A673 (cell line): ENCODE measurements around the gene IFNA16. TPM values are rescaled to one million over a fixed set of nuclear protein-coding genes. Genes with fewer than 3 reads are reported as not detected.
A peak's percentile ranks its signal among the peaks of the same experiment; 100 is the strongest.

ENCODE experiments used
- BruUV-seq: library from RNA; stranded (reverse); fragments of 400-500 nt; replicated peaks from 2 replicates; lab custom pipeline; 2021; lab: Mats Ljungman, UMichigan
- CTCF ChIA-PET: fragments of 300-600 bp; sonication (Branson Sonifier 250); formaldehyde crosslinking; loops from one replicate; lab custom pipeline; 2022; ENCODE audit warnings: antibody characterized with exemption; lab: Charles Lee
- POLR2A ChIA-PET: fragments of 300-600 bp; sonication (Branson Sonifier 250); formaldehyde crosslinking; loops from one replicate; lab custom pipeline; 2022; ENCODE audit warnings: antibody characterized with exemption; ENCODE audit not compliant: low non-redundant PET; lab: Charles Lee
- DNase-seq: peaks from one replicate; pipeline ENCODE4 v3.0.0-alpha.2; 2015; ENCODE audit warnings: low spot score
- H3K27ac ChIP-seq: fragments of 200-600 bp; sonication (generic); 2 replicates; pipeline ENCODE4 v1.5.1; 2016; ENCODE audit warnings: mixed run types, low read depth, mild to moderate bottlenecking, mixed read lengths, antibody characterized with exemption, low read length; ENCODE audit not compliant: poor library complexity, severe bottlenecking
- H3K27me3 ChIP-seq: fragments of 200-600 bp; sonication (generic); replicated peaks from 2 replicates; pipeline ENCODE4 v1.6.1; 2017; ENCODE audit warnings: mixed run types, low read depth, mild to moderate bottlenecking, mixed read lengths, antibody characterized with exemption, low read length; ENCODE audit not compliant: insufficient read depth, poor library complexity
- H3K36me3 ChIP-seq: fragments of 200-600 bp; sonication (generic); 2 replicates; pipeline ENCODE4 v1.6.1; 2016; ENCODE audit warnings: mixed run types, mild to moderate bottlenecking, mixed read lengths, antibody characterized with exemption, low read length; ENCODE audit not compliant: insufficient read depth, poor library complexity, severe bottlenecking
- H3K4me1 ChIP-seq: fragments of 200-600 bp; sonication (generic); 2 replicates; pipeline ENCODE4 v1.6.1; 2017; ENCODE audit warnings: mixed run types, mild to moderate bottlenecking, mixed read lengths, antibody characterized with exemption, low read length; ENCODE audit not compliant: insufficient read depth, poor library complexity, severe bottlenecking
- H3K4me3 ChIP-seq: fragments of 200-600 bp; sonication (generic); 2 replicates; pipeline ENCODE4 v1.5.1; 2016; ENCODE audit warnings: low read depth, mixed run types, mild to moderate bottlenecking, mixed read lengths, low read length; ENCODE audit not compliant: poor library complexity, severe bottlenecking
- H3K9me3 ChIP-seq: fragments of 200-600 bp; sonication (generic); 2 replicates; pipeline ENCODE4 v1.6.1; 2016; ENCODE audit warnings: mixed run types, low read depth, mild to moderate bottlenecking, mixed read lengths, antibody characterized with exemption, low read length; ENCODE audit not compliant: poor library complexity, severe bottlenecking
- EZH2 ChIP-seq: fragments of 200-600 bp; sonication (generic); IDR thresholded peaks from 2 replicates; pipeline ENCODE4 v1.6.1; 2017; ENCODE audit warnings: borderline replicate concordance, low read depth, mild to moderate bottlenecking, mixed read lengths, antibody characterized with exemption, low read length; ENCODE audit not compliant: poor library complexity, severe bottlenecking
- intact Hi-C: fragments of 100-400 bp; cut with micrococcal nuclease; formaldehyde crosslinking; loops from one replicate; pipeline ENCODE4 v1.10.0; 2022; ENCODE audit not compliant: unreplicated experiment
- total RNA-seq: library from RNA; stranded (reverse); gene quantifications from 2 replicates; pipeline ENCODE4 v1.2.3, GENCODE V29; 2021
- TF ChIP-seq, protein P1 (sequence below): fragments of 300-800, 200-600 bp; sonication (generic); conservative IDR thresholded peaks from 2 replicates; pipeline ENCODE4 v1.5.1; 2017; ENCODE audit warnings: low read depth, mild to moderate bottlenecking, antibody characterized with exemption, low read length, moderate library complexity, mixed read lengths

IFNA16 gene
- total RNA-seq, 1 experiment from 2014 or later = not detected

DNA sequence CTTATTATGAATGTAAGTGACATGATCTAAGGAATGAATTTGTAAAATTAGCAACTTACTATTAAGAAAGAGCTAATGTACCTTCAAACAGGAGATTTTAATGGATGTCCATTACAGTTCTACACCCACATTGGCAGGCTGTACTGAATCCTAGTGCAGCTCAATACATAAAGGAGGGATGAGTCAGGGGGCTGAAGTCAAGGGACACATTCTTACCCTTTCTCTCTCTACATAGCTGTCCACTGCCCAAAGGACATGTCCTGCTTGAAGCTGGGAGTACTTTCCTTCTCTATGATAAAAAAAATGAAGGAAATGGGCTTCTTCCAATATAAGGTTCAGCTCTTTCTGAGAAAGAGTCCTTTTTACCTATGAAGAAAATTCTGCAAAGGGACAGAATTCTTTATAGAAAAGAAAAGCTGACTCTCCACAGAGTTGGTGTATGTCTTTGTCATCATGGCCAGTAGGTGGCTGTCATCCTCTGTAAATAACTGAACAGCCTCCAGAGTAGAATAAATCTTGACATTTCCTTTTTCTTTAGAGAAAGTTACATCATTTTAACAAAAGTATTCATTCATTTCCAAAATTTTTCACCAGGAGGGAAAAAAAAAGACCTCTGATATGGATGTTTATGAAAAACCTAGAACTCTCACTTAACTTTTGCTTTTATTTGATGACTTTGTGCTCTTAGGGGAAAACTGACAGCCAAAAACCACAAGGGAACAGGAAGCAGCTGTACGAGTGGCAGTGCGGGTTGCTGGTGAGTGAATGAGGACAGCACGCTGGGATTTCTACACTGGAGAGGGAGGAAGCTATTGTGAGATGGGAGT lies 35.8 kb upstream of the IFNA16 start:
- Histone ChIP-seq H3K9me3 (no peaks in the 10 kb centered on the region), H3K4me3 (no peak overlapping the region), H3K27ac (no peak overlapping the region), H3K27me3 (peaks cover 21% of the 10 kb centered on the region), H3K4me1 (no peaks in the 10 kb centered on the region), H3K36me3 (no peaks in the 10 kb centered on the region)
- no TSS peak for BruUV-seq
- ChIA-PET POLR2A (no interaction called here), CTCF (interaction anchor here (0.7 kb wide), 1 partner anchor 213 kb away, joined by 4 read pairs; no protein-coding TSS in a partner anchor)
- DNase-seq = peak; percentile 46
- intact Hi-C loops = no loop called here
- no peak for TF ChIP-seq EZH2
- TF ChIP-seq, protein P1, sequence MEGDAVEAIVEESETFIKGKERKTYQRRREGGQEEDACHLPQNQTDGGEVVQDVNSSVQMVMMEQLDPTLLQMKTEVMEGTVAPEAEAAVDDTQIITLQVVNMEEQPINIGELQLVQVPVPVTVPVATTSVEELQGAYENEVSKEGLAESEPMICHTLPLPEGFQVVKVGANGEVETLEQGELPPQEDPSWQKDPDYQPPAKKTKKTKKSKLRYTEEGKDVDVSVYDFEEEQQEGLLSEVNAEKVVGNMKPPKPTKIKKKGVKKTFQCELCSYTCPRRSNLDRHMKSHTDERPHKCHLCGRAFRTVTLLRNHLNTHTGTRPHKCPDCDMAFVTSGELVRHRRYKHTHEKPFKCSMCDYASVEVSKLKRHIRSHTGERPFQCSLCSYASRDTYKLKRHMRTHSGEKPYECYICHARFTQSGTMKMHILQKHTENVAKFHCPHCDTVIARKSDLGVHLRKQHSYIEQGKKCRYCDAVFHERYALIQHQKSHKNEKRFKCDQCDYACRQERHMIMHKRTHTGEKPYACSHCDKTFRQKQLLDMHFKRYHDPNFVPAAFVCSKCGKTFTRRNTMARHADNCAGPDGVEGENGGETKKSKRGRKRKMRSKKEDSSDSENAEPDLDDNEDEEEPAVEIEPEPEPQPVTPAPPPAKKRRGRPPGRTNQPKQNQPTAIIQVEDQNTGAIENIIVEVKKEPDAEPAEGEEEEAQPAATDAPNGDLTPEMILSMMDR = peak; percentile 51

DNA sequence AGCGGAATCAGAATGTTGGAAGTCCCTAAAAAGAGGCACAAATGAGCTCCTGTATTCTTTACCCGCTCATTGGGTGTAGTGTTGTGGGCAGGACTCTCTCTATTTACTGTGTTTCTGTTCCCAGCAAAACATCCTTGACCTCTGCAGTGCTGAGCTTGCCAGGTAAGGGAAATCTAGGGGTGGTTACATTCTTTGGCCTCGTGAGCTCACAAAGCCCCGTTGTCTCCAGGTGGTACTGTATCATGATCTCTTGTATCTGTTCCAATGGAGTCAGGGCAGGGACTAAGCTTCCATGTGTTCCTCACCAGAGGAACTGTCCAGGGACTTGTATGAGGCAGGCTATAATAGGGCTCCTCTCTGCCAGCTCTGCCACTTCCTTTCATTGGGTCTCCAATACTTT lies 34.5 kb upstream of the IFNA16 start:
- POLR2A ChIA-PET = no interaction called here
- intact Hi-C loops = no loop called here

DNA sequence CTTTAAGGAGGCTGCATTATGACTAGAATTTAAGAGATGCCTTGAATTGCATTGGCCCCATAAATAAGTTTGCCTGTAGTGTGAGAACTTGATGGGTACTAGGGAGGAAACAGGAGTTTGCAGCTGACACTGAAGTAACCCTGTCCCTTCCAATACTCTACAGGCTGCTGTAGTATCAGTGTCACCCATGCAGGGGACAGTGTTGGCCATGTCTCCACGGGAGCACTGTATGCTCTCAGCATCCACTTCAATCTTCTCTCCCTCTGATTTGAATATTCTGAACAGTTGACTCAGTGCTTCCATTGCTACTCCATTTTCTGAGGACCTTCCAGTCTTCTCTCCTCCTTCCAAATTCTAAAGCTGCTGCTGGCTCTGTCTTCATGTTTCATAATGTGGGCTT lies 34.1 kb upstream of the IFNA16 start:
- no peaks in the 10 kb centered on the region for H3K9me3 ChIP-seq
- H3K27ac ChIP-seq = no peak overlapping the region
- DNase-seq = no peak
- ChIA-PET POLR2A (no interaction called here), CTCF (no interaction called here)
- H3K36me3 ChIP-seq = no peaks in the 10 kb centered on the region
- intact Hi-C loops = no loop called here
- no peaks in the 10 kb centered on the region for H3K4me1 ChIP-seq
- H3K27me3 ChIP-seq = peaks cover 21% of the 10 kb centered on the region
- TF ChIP-seq EZH2 = no peak
- TF ChIP-seq, protein P1 = no peak
- no peak overlapping the region for H3K4me3 ChIP-seq
- no TSS peak for BruUV-seq

More for the DNA sequence above, 34.5 kb upstream of the IFNA16 start:
- no peaks in the 10 kb centered on the region for H3K9me3 ChIP-seq
- H3K27ac ChIP-seq = no peak overlapping the region
- no TSS peak for BruUV-seq
- CTCF ChIA-PET = no interaction called here
- no peak for DNase-seq
- H3K36me3 ChIP-seq = no peaks in the 10 kb centered on the region
- peaks cover 21% of the 10 kb centered on the region for H3K27me3 ChIP-seq
- TF ChIP-seq, protein P1 = no peak
- no peak for TF ChIP-seq EZH2
- H3K4me3 ChIP-seq = no peak overlapping the region
- H3K4me1 ChIP-seq = no peaks in the 10 kb centered on the region
